Measurements from ENCODE around the gene ROCK2.

DNA sequence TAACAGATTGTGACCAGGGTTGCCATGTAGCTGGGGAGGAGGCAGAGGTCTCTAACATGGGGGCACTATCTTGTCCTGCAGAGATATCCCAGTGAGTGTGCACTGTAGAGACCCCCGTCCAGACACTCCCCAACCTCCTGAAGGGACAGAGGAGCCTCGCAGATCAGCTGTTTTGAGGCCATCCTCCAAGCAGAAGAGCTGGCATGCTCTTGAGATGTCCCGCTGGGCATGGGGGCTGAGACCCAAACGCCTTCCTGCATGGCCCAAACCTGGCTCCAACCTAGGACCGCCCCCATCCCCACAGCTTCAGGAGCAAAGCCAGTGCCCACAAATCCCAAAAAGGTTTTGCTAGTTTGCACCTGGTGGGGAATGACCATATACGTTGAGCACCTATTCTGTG, 191.8 kb downstream of the ROCK2 start:
- TF ChIP-seq, protein P1, sequence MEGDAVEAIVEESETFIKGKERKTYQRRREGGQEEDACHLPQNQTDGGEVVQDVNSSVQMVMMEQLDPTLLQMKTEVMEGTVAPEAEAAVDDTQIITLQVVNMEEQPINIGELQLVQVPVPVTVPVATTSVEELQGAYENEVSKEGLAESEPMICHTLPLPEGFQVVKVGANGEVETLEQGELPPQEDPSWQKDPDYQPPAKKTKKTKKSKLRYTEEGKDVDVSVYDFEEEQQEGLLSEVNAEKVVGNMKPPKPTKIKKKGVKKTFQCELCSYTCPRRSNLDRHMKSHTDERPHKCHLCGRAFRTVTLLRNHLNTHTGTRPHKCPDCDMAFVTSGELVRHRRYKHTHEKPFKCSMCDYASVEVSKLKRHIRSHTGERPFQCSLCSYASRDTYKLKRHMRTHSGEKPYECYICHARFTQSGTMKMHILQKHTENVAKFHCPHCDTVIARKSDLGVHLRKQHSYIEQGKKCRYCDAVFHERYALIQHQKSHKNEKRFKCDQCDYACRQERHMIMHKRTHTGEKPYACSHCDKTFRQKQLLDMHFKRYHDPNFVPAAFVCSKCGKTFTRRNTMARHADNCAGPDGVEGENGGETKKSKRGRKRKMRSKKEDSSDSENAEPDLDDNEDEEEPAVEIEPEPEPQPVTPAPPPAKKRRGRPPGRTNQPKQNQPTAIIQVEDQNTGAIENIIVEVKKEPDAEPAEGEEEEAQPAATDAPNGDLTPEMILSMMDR (IDR thresholded peaks at IDR 0.05 in 8 of 11, conservative IDR thresholded peaks at IDR 0.05 in 3 of 11) = no peak
- no peak for TF ChIP-seq POLR2AphosphoS5 (IDR thresholded peaks at IDR 0.05)
